ENCODE results near the gene TNIP2. TPM values are rescaled to one million over a fixed set of nuclear protein-coding genes. Genes with fewer than 3 reads are reported as not detected.

TNIP2 gene
- total and polyA plus RNA-seq, 2 experiments from 2014 or later, result 42.7 to 50.8 TPM

GRCh38 chr4:2700031-2700430, 56.1 kb downstream of the TNIP2 start:
- Histone ChIP-seq H3K27ac (no peak overlapping the region), H3K9me2 (replicated peaks; ENCODE audit: insufficient read depth) (no peaks in the 10 kb centered on the region), H2AFZ (no peak overlapping the region), H3K36me3 (replicated peaks; ENCODE audit: insufficient read depth, low read depth) (no peaks in the 10 kb centered on the region), H3K79me2 (no peaks in the 10 kb centered on the region), H4K20me1 (ENCODE audit: insufficient read depth, poor library complexity, severe bottlenecking) (no peaks in the 10 kb centered on the region), H3K4me2 (no peak overlapping the region), H3K4me3 (no peak overlapping the region), H3K4me1 (ENCODE audit: insufficient read depth) (no peaks in the 10 kb centered on the region), H3K27me3 (no peaks in the 10 kb centered on the region), H3K9me3 (ENCODE audit: low read depth) (no peaks in the 10 kb centered on the region)
- no peak for TF ChIP-seq EZH2 (IDR thresholded peaks at IDR 0.05; ENCODE audit: borderline replicate concordance)
- no peak for TF ChIP-seq CTCF (IDR thresholded peaks at IDR 0.05; ENCODE audit: poor library complexity)
- TF ChIP-seq EZH2phosphoT487 (IDR thresholded peaks at IDR 0.05; ENCODE audit: low read depth, severe bottlenecking, unreplicated experiment), result no peak
- no peak for DNase-seq (ENCODE audit: low spot score)
- WGBS (ENCODE audit: low lambda C conversion rate, missing lambda C conversion rate), result 94% methylated on average over 8 of the region's 8 CpGs

- Histone ChIP-seq H3K4me1 (ENCODE audit: insufficient read depth) (no peaks in the 10 kb centered on the region), H3K79me2 (no peaks in the 10 kb centered on the region), H3K27ac (no peak overlapping the region), H3K9me2 (replicated peaks; ENCODE audit: insufficient read depth) (no peaks in the 10 kb centered on the region), H4K20me1 (ENCODE audit: insufficient read depth, poor library complexity, severe bottlenecking) (no peaks in the 10 kb centered on the region), H3K9me3 (ENCODE audit: low read depth) (no peaks in the 10 kb centered on the region), H3K4me2 (no peak overlapping the region), H3K4me3 (no peak overlapping the region), H2AFZ (no peak overlapping the region), H3K36me3 (replicated peaks; ENCODE audit: insufficient read depth, low read depth) (no peaks in the 10 kb centered on the region), H3K27me3 (no peaks in the 10 kb centered on the region)
- no peak for DNase-seq (ENCODE audit: low spot score)
- TF ChIP-seq EZH2phosphoT487 (IDR thresholded peaks at IDR 0.05; ENCODE audit: low read depth, severe bottlenecking, unreplicated experiment), result no peak
- TF ChIP-seq EZH2 (IDR thresholded peaks at IDR 0.05; ENCODE audit: borderline replicate concordance), result no peak
- no peak for TF ChIP-seq CTCF (IDR thresholded peaks at IDR 0.05; ENCODE audit: poor library complexity)
- WGBS (ENCODE audit: low lambda C conversion rate, missing lambda C conversion rate), result 96% methylated on average over 7 of the region's 7 CpGs
Observed at GRCh38 chr4:2699534-2699933, 56.6 kb downstream of the TNIP2 start.

GRCh38 chr4:2698951-2699505, 57.1 kb downstream of the TNIP2 start:
- DNase-seq (ENCODE audit: low spot score), result no peak
- TF ChIP-seq CTCF (IDR thresholded peaks at IDR 0.05; ENCODE audit: poor library complexity) (no peak), EZH2 (IDR thresholded peaks at IDR 0.05; ENCODE audit: borderline replicate concordance) (no peak), EZH2phosphoT487 (IDR thresholded peaks at IDR 0.05; ENCODE audit: low read depth, severe bottlenecking, unreplicated experiment) (no peak)
- 90% methylated on average over 12 of the region's 12 CpGs for WGBS (ENCODE audit: low lambda C conversion rate, missing lambda C conversion rate)
- H3K4me1 ChIP-seq (ENCODE audit: insufficient read depth), result no peaks in the 10 kb centered on the region
- no peaks in the 10 kb centered on the region for H3K36me3 ChIP-seq (replicated peaks; ENCODE audit: insufficient read depth, low read depth)
- H3K4me3 ChIP-seq, result no peak overlapping the region
- H3K9me2 ChIP-seq (replicated peaks; ENCODE audit: insufficient read depth), result no peaks in the 10 kb centered on the region
- H3K4me2 ChIP-seq, result no peak overlapping the region
- no peaks in the 10 kb centered on the region for H4K20me1 ChIP-seq (ENCODE audit: insufficient read depth, poor library complexity, severe bottlenecking)
- no peaks in the 10 kb centered on the region for H3K27me3 ChIP-seq
- no peaks in the 10 kb centered on the region for H3K9me3 ChIP-seq (ENCODE audit: low read depth)
- no peaks in the 10 kb centered on the region for H3K79me2 ChIP-seq
- H2AFZ ChIP-seq, result no peak overlapping the region
- H3K27ac ChIP-seq, result no peak overlapping the region

Data from hepatocyte (in vitro differentiated cells).